Colonic mucosa (tissue), 4 donors: ENCODE measurements around the gene FBXO45. TPM values are rescaled to one million over a fixed set of nuclear protein-coding genes. Genes with fewer than 3 reads are reported as not detected.
"Not testable (repeated sequence)": the region's sequence is repeated elsewhere in the genome, so short reads cannot be mapped to it uniquely, and the experiment has no call there.

ENCODE experiments used
- DNase-seq: peaks from one replicate; pipeline ENCODE4 v3.0.0-alpha.2; 2020
- H3K27ac ChIP-seq: fragments of 200-600 bp; one replicate; pipeline ENCODE4 v1.8.0; 2021
- H3K27me3 ChIP-seq: fragments of 200-600 bp; one replicate; pipeline ENCODE4 v1.8.0; 2021
- H3K36me3 ChIP-seq: fragments of 200-600 bp; one replicate; pipeline ENCODE4 v1.8.0; 2021
- H3K4me1 ChIP-seq: fragments of 200-600 bp; one replicate; pipeline ENCODE4 v1.8.0; 2021; ENCODE audit warnings: mild to moderate bottlenecking
- H3K4me3 ChIP-seq: fragments of 200-600 bp; one replicate; pipeline ENCODE4 v1.8.0; 2021
- H3K9ac ChIP-seq, 2 donors: one replicate each; pipeline ENCODE4 v1.7.0; 2013; ENCODE audit warnings: control low read depth in 2 of 2, low read depth in 2 of 2, low read length in 2 of 2
- H3K9me3 ChIP-seq: fragments of 200-600 bp; one replicate; pipeline ENCODE4 v1.8.0; 2021
- CTCF ChIP-seq: fragments of 200-600 bp; IDR thresholded peaks from one replicate; pipeline ENCODE4 v1.8.0; 2022; ENCODE audit warnings: antibody characterized with exemption, mild to moderate bottlenecking
- intact Hi-C: fragments of 100-400 bp; cut with DNase I; formaldehyde crosslinking; loops from one replicate; pipeline ENCODE4 v1.14.1; 2022
- total RNA-seq, 2 donors: library from RNA; stranded (reverse); fragmentation: NEBNext Ultra II Directional in 1 of 2; extraction: Animal tissue kit (Norgen Biotek cat#: 25700) in 1 of 2; gene quantifications; one replicate each; pipeline ENCODE4 v1.2.1, GENCODE V29; 2021
- donor health status: healthy.
- donor health status: DM: no; HTN: no; CAD: no.
- donor health status: DM: no; HTN: no; CAD: no.

FBXO45 gene
- total RNA-seq, 2 donors from 2014 or later, result 12.1 to 13.9 TPM

- intact Hi-C loops, result no loop called here
- DNase-seq, result no peak
- H3K27ac ChIP-seq, result no peak overlapping the region
- H3K9ac ChIP-seq, result peak overlapping the region; percentile 12 to 15
- H3K36me3 ChIP-seq, result no peaks in the 10 kb centered on the region
- H3K4me3 ChIP-seq, result no peak overlapping the region
- H3K9me3 ChIP-seq, result no peaks in the 10 kb centered on the region
- TF ChIP-seq CTCF, result no peak
- no peaks in the 10 kb centered on the region for H3K27me3 ChIP-seq
- no peaks in the 10 kb centered on the region for H3K4me1 ChIP-seq
These were observed 43.5 kb downstream of the FBXO45 start for GRCh38 chr3:196611761-196612483.

- H3K4me3 ChIP-seq, H3K9me3 ChIP-seq, DNase-seq, H3K27me3 ChIP-seq, H3K9ac ChIP-seq, H3K36me3 ChIP-seq, H3K27ac ChIP-seq, intact Hi-C loops, H3K4me1 ChIP-seq: not testable (repeated sequence)
These were observed 46.8 kb downstream of the FBXO45 start for GRCh38 chr3:196615234-196615633.

- H3K27me3 ChIP-seq, result no peaks in the 10 kb centered on the region
- H3K4me3 ChIP-seq, result no peak overlapping the region
- DNase-seq, result no peak
- no peak overlapping the region for H3K9ac ChIP-seq
- H3K36me3 ChIP-seq, result no peaks in the 10 kb centered on the region
- no peak overlapping the region for H3K27ac ChIP-seq
- intact Hi-C loops, result no loop called here
- H3K4me1 ChIP-seq, result no peaks in the 10 kb centered on the region
- TF ChIP-seq CTCF, result no peak
- H3K9me3 ChIP-seq, result no peaks in the 10 kb centered on the region
These were observed 48.8 kb downstream of the FBXO45 start for GRCh38 chr3:196617256-196617655.

- TF ChIP-seq CTCF, result no peak
- no peak overlapping the region for H3K4me3 ChIP-seq
- no peak for DNase-seq
- no peaks in the 10 kb centered on the region for H3K36me3 ChIP-seq
- no peaks in the 10 kb centered on the region for H3K9me3 ChIP-seq
- intact Hi-C loops, result no loop called here
- H3K9ac ChIP-seq, result no peak overlapping the region
- H3K27me3 ChIP-seq, result no peaks in the 10 kb centered on the region
- H3K4me1 ChIP-seq, result no peaks in the 10 kb centered on the region
- no peak overlapping the region for H3K27ac ChIP-seq
These were observed 50.8 kb downstream of the FBXO45 start for GRCh38 chr3:196619223-196619622.

GRCh38 chr3:196619627-196620026, 51.2 kb downstream of the FBXO45 start:
- H3K4me3 ChIP-seq, DNase-seq, H3K27me3 ChIP-seq, intact Hi-C loops, H3K36me3 ChIP-seq, H3K9me3 ChIP-seq, H3K9ac ChIP-seq, H3K27ac ChIP-seq, H3K4me1 ChIP-seq: not testable (repeated sequence)

GRCh38 chr3:196620161-196620604, 51.7 kb downstream of the FBXO45 start:
- Histone ChIP-seq H3K9ac (no peak overlapping the region), H3K9me3 (no peaks in the 10 kb centered on the region), H3K27me3 (no peaks in the 10 kb centered on the region), H3K36me3 (no peaks in the 10 kb centered on the region), H3K4me3 (no peak overlapping the region), H3K4me1 (no peaks in the 10 kb centered on the region), H3K27ac (no peak overlapping the region)
- intact Hi-C loops, result no loop called here
- TF ChIP-seq CTCF, result no peak
- no peak for DNase-seq
